OCI-LY1 (cell line): ENCODE results near the gene AGR3.

Experiments
- H2AFZ ChIP-seq: fragments of 200-600 bp; sonication (generic), shearing (Covaris generic); 2 replicates; pipeline ENCODE4 v1.6.0; 2014; ENCODE audit warnings: antibody characterized with exemption, mild to moderate bottlenecking, low read length
- H3F3A ChIP-seq: fragments of 200-600 bp; sonication (generic), shearing (Covaris generic); 2 replicates; pipeline ENCODE4 v1.6.0; 2014; ENCODE audit warnings: mild to moderate bottlenecking, antibody characterized with exemption, low read length, moderate library complexity; ENCODE audit not compliant: insufficient read depth
- H3K27ac ChIP-seq: fragments of 200-600 bp; sonication (generic); 2 replicates; pipeline ENCODE4 v1.5.1; 2014; ENCODE audit warnings: low read length, mixed run types, mild to moderate bottlenecking, low read depth; ENCODE audit not compliant: poor library complexity, severe bottlenecking
- H3K27me3 ChIP-seq: fragments of 200-600 bp; sonication (generic); 2 replicates; pipeline ENCODE4 v1.6.0; 2014; ENCODE audit warnings: antibody characterized with exemption, mild to moderate bottlenecking, low read length, moderate library complexity; ENCODE audit not compliant: insufficient read depth
- H3K36me3 ChIP-seq: fragments of 200-600 bp; sonication (generic); 2 replicates; pipeline ENCODE4 v1.6.1; 2014; ENCODE audit warnings: mild to moderate bottlenecking, antibody characterized with exemption, low read length, moderate library complexity, mixed read lengths; ENCODE audit not compliant: insufficient read depth
- H3K4me1 ChIP-seq: fragments of 200-600 bp; sonication (generic); 2 replicates; pipeline ENCODE4 v1.5.1; 2014; ENCODE audit warnings: mild to moderate bottlenecking, low read length, moderate library complexity; ENCODE audit not compliant: insufficient read depth, severe bottlenecking
- H3K4me2 ChIP-seq: fragments of 200-600 bp; sonication (generic), shearing (Covaris generic); 2 replicates; pipeline ENCODE4 v1.6.1; 2014; ENCODE audit warnings: low read length
- H3K4me3 ChIP-seq: fragments of 200-600 bp; sonication (generic); 2 replicates; pipeline ENCODE4 v1.5.1; 2014; ENCODE audit warnings: low read length, low read depth, mild to moderate bottlenecking, mixed read lengths; ENCODE audit not compliant: poor library complexity, severe bottlenecking
- H3K79me2 ChIP-seq: fragments of 200-600 bp; shearing (Covaris generic); 2 replicates; pipeline ENCODE4 v1.6.1; 2016; ENCODE audit warnings: mixed run types, low read length, mixed read lengths; ENCODE audit not compliant: insufficient read depth
- H3K9ac ChIP-seq: fragments of 200-600 bp; sonication (generic), shearing (Covaris generic); 2 replicates; pipeline ENCODE4 v1.6.1; 2014; ENCODE audit warnings: mild to moderate bottlenecking, low read length, mixed read lengths
- H3K9me2 ChIP-seq: fragments of 200-600 bp; sonication (generic), shearing (Covaris generic); 2 replicates; pipeline ENCODE4 v1.6.1; 2014; ENCODE audit warnings: low read depth, mild to moderate bottlenecking, low read length, mixed read lengths
- H3K9me3 ChIP-seq: fragments of 200-600 bp; shearing (Covaris generic); 2 replicates; pipeline ENCODE4 v1.6.1; 2014; ENCODE audit warnings: low read length, mixed read lengths
- H4K20me1 ChIP-seq: fragments of 200-600 bp; sonication (generic), shearing (Covaris generic); 2 replicates; pipeline ENCODE4 v1.6.0; 2016; ENCODE audit warnings: mild to moderate bottlenecking, low read length; ENCODE audit not compliant: insufficient read depth
- CTCF ChIP-seq: fragments of 200-600 bp; sonication (generic), shearing (Covaris generic); IDR thresholded peaks from 2 replicates; pipeline ENCODE4 v1.5.1; 2017; ENCODE audit warnings: mild to moderate bottlenecking, antibody characterized with exemption, low read length, moderate library complexity, mixed read lengths
- EZH2 ChIP-seq: fragments of 200-600 bp; sonication (generic), shearing (Covaris generic); IDR thresholded peaks from 2 replicates; pipeline ENCODE4 v1.8.0; 2017; ENCODE audit warnings: borderline replicate concordance, mixed run types, mild to moderate bottlenecking, antibody characterized with exemption, low read length, moderate library complexity, mixed read lengths

AGR3 gene

GRCh38 chr7:16879181-16879580 lies 2.6 kb downstream of the AGR3 start:
- Histone ChIP-seq H2AFZ (no peak overlapping the region), H3K9ac (no peak overlapping the region), H4K20me1 (no peaks in the 10 kb centered on the region), H3K4me1 (peaks cover 12% of the 10 kb centered on the region), H3F3A (no peaks in the 10 kb centered on the region), H3K9me2 (no peaks in the 10 kb centered on the region), H3K36me3 (no peaks in the 10 kb centered on the region), H3K27me3 (no peaks in the 10 kb centered on the region), H3K4me3 (no peak overlapping the region), H3K27ac (no peak overlapping the region), H3K79me2 (no peaks in the 10 kb centered on the region), H3K9me3 (no peaks in the 10 kb centered on the region), H3K4me2 (no peak overlapping the region)
- TF ChIP-seq CTCF (no peak), EZH2 (no peak)

- Histone ChIP-seq H3K4me1 (no peaks in the 10 kb centered on the region), H3K4me2 (no peak overlapping the region), H3K9me3 (no peaks in the 10 kb centered on the region), H3K27ac (no peak overlapping the region), H3K9me2 (no peaks in the 10 kb centered on the region), H3K36me3 (no peaks in the 10 kb centered on the region), H4K20me1 (no peaks in the 10 kb centered on the region), H3K4me3 (no peak overlapping the region), H3K9ac (no peak overlapping the region), H3K27me3 (no peaks in the 10 kb centered on the region), H3K79me2 (no peaks in the 10 kb centered on the region), H3F3A (no peaks in the 10 kb centered on the region), H2AFZ (no peak overlapping the region)
- TF ChIP-seq EZH2, result no peak
- no peak for TF ChIP-seq CTCF
Measured at GRCh38 chr7:16875861-16876260, 5.9 kb downstream of the AGR3 start.

- no peaks in the 10 kb centered on the region; the same call in 1 of the 2 replicates for H3K9me2 ChIP-seq
- H3K4me3 ChIP-seq, result no peak overlapping the region
- H3K4me2 ChIP-seq, result no peak overlapping the region
- TF ChIP-seq CTCF (no peak), EZH2 (no peak)
- H2AFZ ChIP-seq, result no peak overlapping the region
- no peaks in the 10 kb centered on the region for H3F3A ChIP-seq
- no peaks in the 10 kb centered on the region for H3K79me2 ChIP-seq
- no peaks in the 10 kb centered on the region for H3K4me1 ChIP-seq
- no peaks in the 10 kb centered on the region for H3K27me3 ChIP-seq
- H3K9me3 ChIP-seq, result no peaks in the 10 kb centered on the region
- H3K36me3 ChIP-seq, result no peaks in the 10 kb centered on the region
- no peak overlapping the region for H3K9ac ChIP-seq
- no peak overlapping the region for H3K27ac ChIP-seq
- H4K20me1 ChIP-seq, result no peaks in the 10 kb centered on the region
Measured at GRCh38 chr7:16874066-16874465, 7.7 kb downstream of the AGR3 start.
